ENCODE results near the gene NEAT1. TPM values are rescaled to one million over a fixed set of nuclear protein-coding genes. Genes with fewer than 3 reads are reported as not detected.
A peak's percentile ranks its signal among the peaks of the same experiment; 100 is the strongest.

The NEAT1 gene
- total and polyA plus RNA-seq, 9 of the 15 experiments (the other 6 are each of a cell fraction or from before 2014, with no cell fraction given), result 20.1 to 389 (median 62.8) TPM

DNA sequence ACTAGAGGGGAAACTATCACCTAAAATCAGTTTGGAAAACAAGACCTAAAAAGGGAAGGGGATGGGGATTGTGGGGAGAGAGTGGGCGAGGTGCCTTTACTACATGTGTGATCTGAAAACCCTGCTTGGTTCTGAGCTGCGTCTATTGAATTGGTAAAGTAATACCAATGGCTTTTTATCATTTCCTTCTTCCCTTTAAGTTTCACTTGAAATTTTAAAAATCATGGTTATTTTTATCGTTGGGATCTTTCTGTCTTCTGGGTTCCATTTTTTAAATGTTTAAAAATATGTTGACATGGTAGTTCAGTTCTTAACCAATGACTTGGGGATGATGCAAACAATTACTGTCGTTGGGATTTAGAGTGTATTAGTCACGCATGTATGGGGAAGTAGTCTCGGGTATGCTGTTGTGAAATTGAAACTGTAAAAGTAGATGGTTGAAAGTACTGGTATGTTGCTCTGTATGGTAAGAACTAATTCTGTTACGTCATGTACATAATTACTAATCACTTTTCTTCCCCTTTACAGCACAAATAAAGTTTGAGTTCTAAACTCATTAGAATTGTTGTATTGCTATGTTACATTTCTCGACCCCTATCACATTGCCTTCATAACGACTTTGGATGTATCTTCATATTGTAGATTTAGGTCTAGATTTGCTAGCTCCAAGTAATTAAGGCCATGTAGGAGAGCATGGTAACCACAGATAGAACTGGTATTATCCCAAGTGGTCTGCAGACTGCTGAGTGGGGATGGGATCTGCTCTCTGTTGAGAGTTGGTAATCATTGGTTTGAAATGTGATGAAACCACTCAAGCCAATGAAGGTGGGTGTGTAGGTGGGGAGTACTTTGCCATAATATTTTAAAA, 3.6 kb downstream of the NEAT1 start:
- ChIA-PET POLR2A (interaction anchor here (0.6 to 17.3 kb wide), 19 partner anchors 10 to 296 kb away, joined by 3 to 1349 read pairs (median 41); partner anchors contain the start of genes DPF2, FRMD8, MALAT1 and SCYL1), CTCF (ENCODE audit: low intra/inter-chr PET ratio) (interaction anchor here (0.6 to 1.0 kb wide), 2 partner anchors 79 to 86 kb away, joined by 3 read pairs; no protein-coding TSS in a partner anchor)
- intact Hi-C loops (cut with micrococcal nuclease), result no loop called here
- Histone ChIP-seq H3K79me2 (ENCODE audit: control insufficient read depth, insufficient read depth, low read length) (peaks cover 98% of the 10 kb centered on the region), H3K9ac (ENCODE audit: insufficient read depth in 1 of 2, low read depth in 2 of 2, low read length in 2 of 2) (peak overlapping the region; percentile 21 to 98), H3K4me1 (replicated peaks in 1 of 2; ENCODE audit: control insufficient read depth in 2 of 2, insufficient read depth in 2 of 2, low read length in 2 of 2) (peaks cover 18 to 31% of the 10 kb centered on the region in 2 experiments; a peak in 4 of 5 replicates), H3K36me3 (ENCODE audit: control insufficient read depth, insufficient read depth, low read length) (peaks cover 61% of the 10 kb centered on the region), H3K9me1 (ENCODE audit: control insufficient read depth, insufficient read depth, low read length) (no peaks in the 10 kb centered on the region), H3K27me3 (ENCODE audit: control insufficient read depth in 2 of 2, insufficient read depth in 2 of 2, low read length in 2 of 2) (no peaks in the 10 kb centered on the region), H3K27ac (ENCODE audit: extremely low read depth, low read depth, low read length) (peak overlapping the region; percentile 98), H3K4me3 (peak overlapping the region; percentile 79), H3K9me3 (replicated peaks; ENCODE audit: control insufficient read depth, insufficient read depth, low read depth, low read length) (no peaks in the 10 kb centered on the region), H3K4me2 (ENCODE audit: insufficient read depth, low read length) (peak overlapping the region; percentile 97), H4K20me1 (replicated peaks; ENCODE audit: control insufficient read depth, insufficient read depth, low read length) (peaks cover 65% of the 10 kb centered on the region), H2AFZ (ENCODE audit: low read depth, low read length) (no peak overlapping the region)
- DNase-seq (ENCODE audit: extremely low read depth in 1 of 4, low spot score in 3 of 4) (peak in 1 of 4 experiments; percentile 57), ATAC-seq (no peak), FAIRE-seq (no peak)
- 1% methylated on average over 9 of the region's 9 CpGs for WGBS (ENCODE audit: insufficient coverage, low coverage, missing lambda C conversion rate)
- no TSS peak for BruUV-seq (replicated peaks)
- in situ Hi-C loops (cut with MboI), result no loop called here
- TF ChIP-seq IRF2 (CRISPR knock-in tag; IDR thresholded peaks at IDR 0.05), result no peak
- TF ChIP-seq, protein P1, sequence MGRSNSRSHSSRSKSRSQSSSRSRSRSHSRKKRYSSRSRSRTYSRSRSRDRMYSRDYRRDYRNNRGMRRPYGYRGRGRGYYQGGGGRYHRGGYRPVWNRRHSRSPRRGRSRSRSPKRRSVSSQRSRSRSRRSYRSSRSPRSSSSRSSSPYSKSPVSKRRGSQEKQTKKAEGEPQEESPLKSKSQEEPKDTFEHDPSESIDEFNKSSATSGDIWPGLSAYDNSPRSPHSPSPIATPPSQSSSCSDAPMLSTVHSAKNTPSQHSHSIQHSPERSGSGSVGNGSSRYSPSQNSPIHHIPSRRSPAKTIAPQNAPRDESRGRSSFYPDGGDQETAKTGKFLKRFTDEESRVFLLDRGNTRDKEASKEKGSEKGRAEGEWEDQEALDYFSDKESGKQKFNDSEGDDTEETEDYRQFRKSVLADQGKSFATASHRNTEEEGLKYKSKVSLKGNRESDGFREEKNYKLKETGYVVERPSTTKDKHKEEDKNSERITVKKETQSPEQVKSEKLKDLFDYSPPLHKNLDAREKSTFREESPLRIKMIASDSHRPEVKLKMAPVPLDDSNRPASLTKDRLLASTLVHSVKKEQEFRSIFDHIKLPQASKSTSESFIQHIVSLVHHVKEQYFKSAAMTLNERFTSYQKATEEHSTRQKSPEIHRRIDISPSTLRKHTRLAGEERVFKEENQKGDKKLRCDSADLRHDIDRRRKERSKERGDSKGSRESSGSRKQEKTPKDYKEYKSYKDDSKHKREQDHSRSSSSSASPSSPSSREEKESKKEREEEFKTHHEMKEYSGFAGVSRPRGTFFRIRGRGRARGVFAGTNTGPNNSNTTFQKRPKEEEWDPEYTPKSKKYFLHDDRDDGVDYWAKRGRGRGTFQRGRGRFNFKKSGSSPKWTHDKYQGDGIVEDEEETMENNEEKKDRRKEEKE (IDR thresholded peaks at IDR 0.05; ENCODE audit: borderline replicate concordance in 1 of 2, control insufficient read depth in 1 of 2, low read depth in 2 of 2, low read length in 1 of 2), result peak in 1 of 2 experiments; percentile 43; a peak in 2 of 4 replicates
- peak; percentile 31; the same call in 1 of the 2 replicates for TF ChIP-seq ARID3A (IDR thresholded peaks at IDR 0.05; ENCODE audit: borderline replicate concordance, low read depth, low read length)
- TF ChIP-seq ARID3B (CRISPR knock-in tag; IDR thresholded peaks at IDR 0.05; ENCODE audit: borderline replicate concordance), result no peak
- no peak for TF ChIP-seq TAL1 (IDR thresholded peaks at IDR 0.05)
- no peak for TF ChIP-seq ZNF165 (CRISPR knock-in tag; IDR thresholded peaks at IDR 0.05; ENCODE audit: borderline replicate concordance)
- no peak; the same call in 1 of the 2 replicates for TF ChIP-seq TGIF2 (CRISPR knock-in tag; IDR thresholded peaks at IDR 0.05)
- TF ChIP-seq RBM25 (IDR thresholded peaks at IDR 0.05; ENCODE audit: low read depth, low read length, severe bottlenecking), result peak; percentile 2
- no peak for TF ChIP-seq FIP1L1 (IDR thresholded peaks at IDR 0.05; ENCODE audit: low read depth, low read length, poor library complexity, severe bottlenecking)
- TF ChIP-seq ASH1L (IDR thresholded peaks at IDR 0.05; ENCODE audit: borderline replicate concordance, low read depth, partially characterized antibody), result no peak

All from K562 (cell line).